Spleen (tissue), 11 donors: ENCODE measurements around the gene RHOC. TPM values are rescaled to one million over a fixed set of nuclear protein-coding genes. Genes with fewer than 3 reads are reported as not detected.

Source experiments
- DNase-seq: peaks from one replicate; pipeline ENCODE4 v3.0.0-alpha.2; 2020
- H3K27ac ChIP-seq, 8 donors: fragments of 200-600 bp; sonication (generic) in 7 of 8; 1 replicate in 4 of 8; 2 replicates in 4 of 8; pipeline versions ENCODE4 v1.5.0 to v1.8.0; 2016 to 2021; ENCODE audit warnings: inconsistent platforms in 4 of 8, mild to moderate bottlenecking in 4 of 8, moderate library complexity in 1 of 8
- H3K27me3 ChIP-seq, 7 donors: fragments of 200-600 bp; sonication (generic) in 6 of 7; replicated peaks in 1 of 7; 1 replicate in 4 of 7; 2 replicates in 3 of 7; pipeline versions ENCODE4 v1.5.0 to v1.8.0; 2016 to 2021; ENCODE audit warnings: inconsistent platforms in 3 of 7, mild to moderate bottlenecking in 1 of 7
- H3K36me3 ChIP-seq, 6 donors: fragments of 200-600 bp; sonication (generic) in 5 of 6; 1 replicate in 4 of 6; 2 replicates in 2 of 6; pipeline versions ENCODE4 v1.5.0 to v1.8.0; 2016 to 2021; ENCODE audit warnings: inconsistent platforms in 2 of 6
- H3K4me1 ChIP-seq, 6 donors: fragments of 200-600 bp; sonication (generic) in 5 of 6; 1 replicate in 3 of 6; 2 replicates in 3 of 6; pipeline versions ENCODE4 v1.5.0 to v1.8.0; 2016 to 2021; ENCODE audit warnings: inconsistent platforms in 3 of 6
- H3K4me3 ChIP-seq, 8 donors: fragments of 200-600 bp; sonication (generic) in 7 of 8; 1 replicate in 4 of 8; 2 replicates in 4 of 8; pipeline versions ENCODE4 v1.5.0 to v1.8.0; 2016 to 2021; ENCODE audit warnings: inconsistent platforms in 4 of 8, mild to moderate bottlenecking in 4 of 8, moderate library complexity in 2 of 8
- H3K9me3 ChIP-seq, 8 donors: fragments of 200-600 bp; sonication (generic) in 7 of 8; 1 replicate in 4 of 8; 2 replicates in 4 of 8; pipeline versions ENCODE4 v1.5.0 to v1.8.0; 2016 to 2021; ENCODE audit warnings: inconsistent platforms in 4 of 8
- POLR2A ChIP-seq, 3 donors: fragments of 450-650 bp; IDR thresholded peaks; one replicate each; pipeline ENCODE4 v1.5.1; 2017; ENCODE audit warnings: antibody characterized with exemption in 3 of 3, mild to moderate bottlenecking in 1 of 3
- POLR2AphosphoS5 ChIP-seq, 3 donors: sonication (generic); formaldehyde crosslinking; IDR thresholded peaks; one replicate each; pipeline ENCODE4 v1.5.1; 2017; ENCODE audit warnings: antibody characterized with exemption in 3 of 3
- WGBS, 5 donors: extraction: QIAGEN DNeasy Blood & Tissue Kit in 3 of 5; methylation state at CpG; one replicate each; pipeline versions ENCODE4 v1.1.5 to v1.1.7; 2013 to 2018; 5-methylcytosine and 5-hydroxymethylcytosine counted together
- intact Hi-C: fragments of 100-400 bp; cut with DNase I; formaldehyde crosslinking; loops from one replicate; pipeline ENCODE4 v1.15.0; 2023; ENCODE audit warnings: low total_unique reads
- polyA plus RNA-seq, 3 donors: library from polyadenylated mRNA; stranded (reverse); fragments of 200-250 nt; gene quantifications; one replicate each; pipeline ENCODE4 v1.2.1, GENCODE V29; 2013
- total RNA-seq, 7 donors: library from RNA; depleted of rRNA in 3 of 7; stranded (reverse); fragments of >200 nt in 3 of 7; fragmentation: NEBNext Ultra II Directional in 4 of 7; extraction: Animal tissue kit (Norgen Biotek cat#: 25700) in 4 of 7; gene quantifications; one replicate each; pipeline versions ENCODE4 v1.1.0 to v1.2.1, GENCODE V29; 2016 to 2021
- TF ChIP-seq, protein P1 (sequence below), 11 experiments: fragments of 200-600 bp in 7 of 11; fragments of 450-650 bp in 4 of 11; sonication (generic) in 4 of 11; IDR thresholded peaks in 8 of 11; conservative IDR thresholded peaks in 3 of 11; 1 replicate in 7 of 11; 2 replicates in 4 of 11; pipeline versions ENCODE4 v1.4.0 to v1.8.0; 2016 to 2021; ENCODE audit warnings: antibody characterized with exemption in 11 of 11, inconsistent platforms in 4 of 11, mild to moderate bottlenecking in 1 of 11
- donor health status: healthy with polysubstance abuse.
- donor health status: DM: no; HTN: no; CAD: no; lungs with moderate emphysema.
- donor health status: DM: no; HTN: no; CAD: no.
- donor health status: Bipolar disorder and iron deficiency.
- donor health status: healthy.
- donor health status: DM: no; HTN: no; CAD: no.
- donor health status: DM: yes; HTN: yes; CAD: no.

Gene RHOC
- total and polyA plus RNA-seq, 10 donors: 120 to 323 (median 203) TPM

DNA sequence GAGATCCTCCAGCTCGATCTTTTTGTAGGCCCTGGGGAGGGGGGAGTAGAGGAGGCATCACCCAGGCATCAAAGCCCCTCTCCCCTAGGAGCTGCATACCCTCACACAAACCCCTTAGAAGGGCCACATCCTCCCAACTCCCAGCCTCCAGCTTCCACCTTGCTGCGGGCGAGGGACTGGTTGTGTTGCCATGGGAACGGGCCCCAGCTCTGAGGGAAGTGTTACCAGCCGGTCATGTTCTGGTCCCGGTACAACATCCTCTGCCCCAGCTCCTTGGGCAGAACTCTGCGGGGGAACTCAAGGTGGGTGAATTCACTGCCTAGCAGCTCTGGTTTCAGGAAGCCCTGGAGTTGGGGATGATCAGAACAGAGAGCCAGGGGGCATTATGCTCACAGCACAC is 4.1 kb upstream of the RHOC start:
- Histone ChIP-seq H3K4me1 (peaks cover 4 to 45% (median 34%) of the 10 kb centered on the region in 6 donors), H3K27me3 (peaks cover 0 to 16% (median 0%) of the 10 kb centered on the region in 7 donors), H3K27ac (no peak overlapping the region), H3K36me3 (no peaks in the 10 kb centered on the region), H3K9me3 (no peaks in the 10 kb centered on the region), H3K4me3 (no peak overlapping the region)
- 59 to 67% (median 60%) methylated on average over 1 to 7 of the region's 7 CpGs for WGBS, 5 donors
- TF ChIP-seq POLR2A (IDR thresholded peaks at IDR 0.05): no peak
- TF ChIP-seq, protein P1, sequence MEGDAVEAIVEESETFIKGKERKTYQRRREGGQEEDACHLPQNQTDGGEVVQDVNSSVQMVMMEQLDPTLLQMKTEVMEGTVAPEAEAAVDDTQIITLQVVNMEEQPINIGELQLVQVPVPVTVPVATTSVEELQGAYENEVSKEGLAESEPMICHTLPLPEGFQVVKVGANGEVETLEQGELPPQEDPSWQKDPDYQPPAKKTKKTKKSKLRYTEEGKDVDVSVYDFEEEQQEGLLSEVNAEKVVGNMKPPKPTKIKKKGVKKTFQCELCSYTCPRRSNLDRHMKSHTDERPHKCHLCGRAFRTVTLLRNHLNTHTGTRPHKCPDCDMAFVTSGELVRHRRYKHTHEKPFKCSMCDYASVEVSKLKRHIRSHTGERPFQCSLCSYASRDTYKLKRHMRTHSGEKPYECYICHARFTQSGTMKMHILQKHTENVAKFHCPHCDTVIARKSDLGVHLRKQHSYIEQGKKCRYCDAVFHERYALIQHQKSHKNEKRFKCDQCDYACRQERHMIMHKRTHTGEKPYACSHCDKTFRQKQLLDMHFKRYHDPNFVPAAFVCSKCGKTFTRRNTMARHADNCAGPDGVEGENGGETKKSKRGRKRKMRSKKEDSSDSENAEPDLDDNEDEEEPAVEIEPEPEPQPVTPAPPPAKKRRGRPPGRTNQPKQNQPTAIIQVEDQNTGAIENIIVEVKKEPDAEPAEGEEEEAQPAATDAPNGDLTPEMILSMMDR (IDR thresholded peaks at IDR 0.05 in 8 of 11, conservative IDR thresholded peaks at IDR 0.05 in 3 of 11): no peak
- TF ChIP-seq POLR2AphosphoS5 (IDR thresholded peaks at IDR 0.05): no peak
- peak; percentile 74 for DNase-seq
- intact Hi-C loops: no loop called here

DNA sequence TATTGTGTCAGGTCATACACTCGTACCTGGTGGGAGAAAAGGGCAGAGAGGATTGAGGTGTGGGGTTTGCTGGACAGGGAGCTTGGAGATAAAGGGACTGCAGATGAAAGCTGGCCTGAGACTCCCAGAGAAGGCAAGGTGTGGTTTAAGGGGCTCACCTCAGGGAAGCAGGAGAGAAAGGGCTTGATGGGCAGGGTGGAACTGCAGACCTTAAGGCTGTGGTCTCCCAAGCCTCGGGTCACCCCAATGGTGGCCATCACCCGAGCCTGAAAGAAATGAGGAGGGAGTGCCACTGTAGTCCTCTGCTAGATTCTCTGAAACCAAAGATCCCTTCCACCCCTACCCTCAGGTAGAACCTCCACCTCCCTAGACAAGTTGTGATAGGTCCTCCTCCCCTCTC is 3.7 kb upstream of the RHOC start:
- Histone ChIP-seq H3K27ac (no peak overlapping the region), H3K9me3 (no peaks in the 10 kb centered on the region), H3K36me3 (no peaks in the 10 kb centered on the region), H3K4me1 (peaks cover 5 to 45% (median 34%) of the 10 kb centered on the region in 6 donors), H3K4me3 (no peak overlapping the region), H3K27me3 (peaks cover 0 to 16% (median 0%) of the 10 kb centered on the region in 7 donors)
- WGBS, 5 donors: 75 to 95% (median 91%) methylated on average over 3 of the region's 3 CpGs
- TF ChIP-seq POLR2AphosphoS5 (IDR thresholded peaks at IDR 0.05) (no peak), POLR2A (IDR thresholded peaks at IDR 0.05) (no peak)
- TF ChIP-seq, protein P1 (IDR thresholded peaks at IDR 0.05 in 8 of 11, conservative IDR thresholded peaks at IDR 0.05 in 3 of 11): no peak
- peak; percentile 58 for DNase-seq
- intact Hi-C loops: no loop called here

DNA sequence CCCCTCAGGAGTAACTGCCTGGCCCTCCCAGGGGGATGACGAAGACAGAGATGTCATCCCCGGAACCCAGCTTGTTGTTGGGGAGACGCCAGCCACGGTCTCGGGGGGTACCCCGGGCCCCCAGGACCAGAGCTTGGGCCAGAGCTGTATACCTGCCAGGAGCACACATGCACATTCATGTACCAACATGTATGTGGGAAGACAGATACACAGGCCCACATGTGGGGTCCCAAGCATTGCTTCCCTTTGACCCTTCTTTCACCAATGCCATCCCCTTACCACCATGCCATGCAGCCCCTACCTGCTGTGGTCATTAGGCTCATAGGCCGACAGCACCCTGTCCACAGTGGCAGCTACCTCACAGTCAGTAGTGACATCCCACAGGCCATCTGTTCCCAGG is 3.2 kb upstream of the RHOC start:
- DNase-seq: peak; percentile 68
- Histone ChIP-seq H3K27ac (no peak overlapping the region), H3K9me3 (no peaks in the 10 kb centered on the region), H3K27me3 (peaks cover 0 to 16% (median 0%) of the 10 kb centered on the region in 7 donors), H3K4me1 (peaks cover 10 to 47% (median 37%) of the 10 kb centered on the region in 6 donors), H3K4me3 (no peak overlapping the region), H3K36me3 (no peaks in the 10 kb centered on the region)
- intact Hi-C loops: no loop called here
- TF ChIP-seq POLR2A (IDR thresholded peaks at IDR 0.05) (no peak), POLR2AphosphoS5 (IDR thresholded peaks at IDR 0.05) (no peak)
- TF ChIP-seq, protein P1 (IDR thresholded peaks at IDR 0.05 in 8 of 11, conservative IDR thresholded peaks at IDR 0.05 in 3 of 11): no peak
- 86 to 97% (median 92%) methylated on average over 7 of the region's 7 CpGs for WGBS, 5 donors

DNA sequence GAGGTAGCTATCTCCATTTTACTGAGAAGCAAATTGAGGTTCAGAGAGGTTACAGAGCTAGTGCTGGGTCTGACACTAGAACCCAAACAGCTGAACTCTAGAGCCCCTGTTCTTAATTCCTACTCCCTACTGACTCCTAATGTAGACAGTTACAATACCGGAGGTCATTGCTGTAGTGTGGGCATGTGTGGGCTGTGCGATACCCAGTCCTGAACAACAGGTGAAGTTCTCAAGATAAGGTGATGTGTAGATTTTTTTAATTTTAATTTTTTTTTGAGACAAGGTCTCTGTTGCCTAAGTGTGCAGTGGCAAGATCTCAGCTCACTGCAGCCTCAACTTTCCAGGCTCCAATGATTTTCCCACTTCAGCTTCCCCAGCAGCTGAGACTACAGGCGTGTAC is 1.6 kb upstream of the RHOC start:
- 87 to 97% (median 92%) methylated on average over 3 of the region's 3 CpGs for whole genome bisulfite sequencing, 5 donors
- H3K27ac ChIP-seq: no peak overlapping the region
- H3K27me3 ChIP-seq: peaks cover 0 to 5% (median 0%) of the 10 kb centered on the region in 7 donors
- no peak overlapping the region for H3K4me3 ChIP-seq
- no peaks in the 10 kb centered on the region for H3K9me3 ChIP-seq
- peaks cover 20 to 47% (median 39%) of the 10 kb centered on the region in 6 donors for H3K4me1 ChIP-seq
- intact Hi-C loops: loop anchor here (5.0 kb wide), 2 partner anchors 201 to 316 kb away; partner anchors contain the start of gene WNT2B
- DNase-seq: no peak
- TF ChIP-seq POLR2AphosphoS5 (IDR thresholded peaks at IDR 0.05) (no peak), POLR2A (IDR thresholded peaks at IDR 0.05) (no peak)
- TF ChIP-seq, protein P1 (IDR thresholded peaks at IDR 0.05 in 8 of 11, conservative IDR thresholded peaks at IDR 0.05 in 3 of 11): no peak
- peaks cover 0 to 7% (median 0%) of the 10 kb centered on the region in 6 donors for H3K36me3 ChIP-seq
